ENCODE results near the gene HSD17B8. TPM values are rescaled to one million over a fixed set of nuclear protein-coding genes. Genes with fewer than 3 reads are reported as not detected.

HSD17B8 gene
- total RNA-seq, 4 donors from 2014 or later, result 15.1 to 42.5 (median 26.3) TPM

- intact Hi-C loops (cut with DNase I), result no loop called here
- Histone ChIP-seq H3K27me3 (no peaks in the 10 kb centered on the region), H3K4me1 (no peaks in the 10 kb centered on the region), H3K27ac (no peak overlapping the region), H3K9me3 (no peaks in the 10 kb centered on the region), H3K4me3 (no peak overlapping the region), H3K36me3 (no peaks in the 10 kb centered on the region)
- WGBS, 2 donors, result 81 to 88% methylated on average over 3 of the region's 10 CpGs
- DNase-seq, result no peak
- TF ChIP-seq POLR2A (IDR thresholded peaks at IDR 0.05) (no peak), CTCF (IDR thresholded peaks at IDR 0.05) (no peak)
Observed at GRCh38 chr6:33178755-33179475, 25.5 kb upstream of the HSD17B8 start.

- TF ChIP-seq CTCF (IDR thresholded peaks at IDR 0.05) (no peak), POLR2A (IDR thresholded peaks at IDR 0.05) (no peak)
- no peaks in the 10 kb centered on the region for H3K36me3 ChIP-seq
- WGBS, 2 donors, result 83 to 92% methylated on average over 7 of the region's 7 CpGs
- peaks cover 0 to 12% (median 0%) of the 10 kb centered on the region in 4 donors for H3K27me3 ChIP-seq
- H3K9me3 ChIP-seq, result no peaks in the 10 kb centered on the region
- no peak overlapping the region for H3K27ac ChIP-seq
- DNase-seq, result no peak
- no peak overlapping the region for H3K4me3 ChIP-seq
- no peaks in the 10 kb centered on the region for H3K4me1 ChIP-seq
- intact Hi-C loops (cut with DNase I), result no loop called here
Observed at GRCh38 chr6:33181141-33181540, 23.3 kb upstream of the HSD17B8 start.

GRCh38 chr6:33183071-33183683 lies 21.3 kb upstream of the HSD17B8 start:
- Histone ChIP-seq H3K27ac (no peak overlapping the region), H3K36me3 (no peaks in the 10 kb centered on the region), H3K9me3 (no peaks in the 10 kb centered on the region), H3K4me1 (no peaks in the 10 kb centered on the region), H3K27me3 (peaks cover 0 to 21% (median 0%) of the 10 kb centered on the region in 4 donors), H3K4me3 (no peak overlapping the region)
- intact Hi-C loops (cut with DNase I), result no loop called here
- DNase-seq, result no peak
- no peak for TF ChIP-seq CTCF (IDR thresholded peaks at IDR 0.05)
- no peak for TF ChIP-seq POLR2A (IDR thresholded peaks at IDR 0.05)
- 70 to 75% methylated on average over 5 of the region's 5 CpGs for WGBS, 2 donors

- WGBS, 2 donors, result 61 to 83% methylated on average over 1 to 3 of the region's 9 CpGs
- Histone ChIP-seq H3K9me3 (no peaks in the 10 kb centered on the region), H3K27ac (no peak overlapping the region), H3K36me3 (no peaks in the 10 kb centered on the region), H3K4me1 (no peaks in the 10 kb centered on the region), H3K4me3 (no peak overlapping the region), H3K27me3 (peaks cover 0 to 36% (median 0%) of the 10 kb centered on the region in 4 donors)
- TF ChIP-seq CTCF (IDR thresholded peaks at IDR 0.05), result no peak
- TF ChIP-seq POLR2A (IDR thresholded peaks at IDR 0.05), result no peak
- DNase-seq, result no peak
- intact Hi-C loops (cut with DNase I), result no loop called here
Observed at GRCh38 chr6:33185190-33185589, 19.3 kb upstream of the HSD17B8 start.

- Histone ChIP-seq H3K9me3 (no peaks in the 10 kb centered on the region), H3K27me3 (peaks cover 0 to 42% (median 0%) of the 10 kb centered on the region in 4 donors), H3K27ac (no peak overlapping the region), H3K36me3 (no peaks in the 10 kb centered on the region), H3K4me3 (no peak overlapping the region), H3K4me1 (no peaks in the 10 kb centered on the region)
- intact Hi-C loops (cut with DNase I), result no loop called here
- no peak for DNase-seq
- TF ChIP-seq POLR2A (IDR thresholded peaks at IDR 0.05), result no peak
- no peak for TF ChIP-seq CTCF (IDR thresholded peaks at IDR 0.05)
- 86 to 89% methylated on average over 4 of the region's 4 CpGs for WGBS, 2 donors
Observed at GRCh38 chr6:33185654-33186187, 18.7 kb upstream of the HSD17B8 start.
